ENCODE data around the gene CD99L2.

- TF ChIP-seq POLR2A (IDR thresholded peaks at IDR 0.05; ENCODE audit: low read length) (no peak), GATA1 (IDR thresholded peaks at IDR 0.05; ENCODE audit: low read depth, low read length) (no peak)
Measured at GRCh38 chrX:150857453-150857852, 41.0 kb downstream of the CD99L2 start.
